ENCODE measurements around the gene SEPTIN10. TPM values are rescaled to one million over a fixed set of nuclear protein-coding genes. Genes with fewer than 3 reads are reported as not detected.
"Not testable (repeated sequence)": the region's sequence is repeated elsewhere in the genome, so short reads cannot be mapped to it uniquely, and the experiment has no call there.

SEPTIN10 gene
- polyA plus RNA-seq, 3 donors = 97.8 to 108 (median 103) TPM

DNA sequence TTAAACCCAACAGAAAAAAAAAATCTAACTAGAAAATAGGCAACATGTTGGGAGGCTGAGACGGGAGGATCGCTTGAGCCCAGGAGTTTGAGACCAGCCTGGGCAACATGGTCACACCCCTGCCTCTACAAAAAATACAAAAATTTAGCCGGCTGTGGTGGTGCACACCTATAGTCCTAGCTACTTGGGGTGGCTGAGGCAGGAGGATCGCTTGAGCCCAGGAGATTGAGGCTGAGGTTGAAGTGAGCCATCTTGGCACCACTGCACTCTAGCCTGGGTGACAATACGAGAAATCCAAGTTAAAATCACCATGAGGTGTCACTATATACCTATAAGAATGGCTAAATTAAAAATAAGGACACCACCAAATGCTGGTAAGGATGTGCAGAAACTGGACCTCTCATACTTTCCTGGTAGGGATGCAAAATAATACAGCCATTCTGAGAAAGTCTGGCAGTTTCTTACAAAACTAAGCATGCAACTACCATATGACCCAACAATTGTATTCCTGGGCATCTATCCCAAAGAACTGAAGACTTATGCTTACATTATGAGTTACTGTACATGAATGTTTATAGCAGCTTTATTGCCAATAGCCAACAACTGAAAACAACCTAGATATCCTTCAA, 2.2 kb downstream of the SEPTIN10 start:
- no peak for DNase-seq

DNA sequence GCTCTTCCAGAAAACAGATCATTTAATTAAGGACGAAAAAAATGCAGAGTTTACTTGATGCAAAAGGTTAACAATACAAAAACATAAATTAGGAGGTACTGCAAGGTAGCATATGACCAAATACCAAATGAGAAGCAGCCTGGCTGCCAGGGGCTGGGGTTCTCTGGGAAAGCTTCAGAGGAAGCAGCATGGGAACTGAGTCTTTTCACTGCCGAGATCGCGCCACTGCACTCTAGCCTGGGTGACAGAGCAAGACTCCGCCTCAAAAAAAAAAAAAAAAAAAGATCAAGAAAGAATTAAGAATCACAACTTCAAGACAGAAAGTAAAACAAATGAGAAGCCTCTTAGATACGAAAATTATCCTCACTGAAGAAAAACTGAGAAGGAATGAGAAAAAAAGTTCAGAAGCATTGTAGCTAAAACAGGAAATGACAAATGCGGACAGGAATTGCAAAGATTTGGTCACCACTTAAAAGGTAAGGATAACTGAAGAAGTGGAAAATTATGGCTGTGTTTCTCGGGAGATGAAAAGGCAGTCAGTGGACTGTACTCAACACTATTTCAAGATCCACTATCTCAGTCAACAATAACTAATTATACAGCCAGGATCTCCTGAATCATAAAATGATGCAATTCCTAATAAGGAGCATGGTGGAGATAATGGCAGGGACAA, 4.3 kb downstream of the SEPTIN10 start:
- no peak for DNase-seq

DNA sequence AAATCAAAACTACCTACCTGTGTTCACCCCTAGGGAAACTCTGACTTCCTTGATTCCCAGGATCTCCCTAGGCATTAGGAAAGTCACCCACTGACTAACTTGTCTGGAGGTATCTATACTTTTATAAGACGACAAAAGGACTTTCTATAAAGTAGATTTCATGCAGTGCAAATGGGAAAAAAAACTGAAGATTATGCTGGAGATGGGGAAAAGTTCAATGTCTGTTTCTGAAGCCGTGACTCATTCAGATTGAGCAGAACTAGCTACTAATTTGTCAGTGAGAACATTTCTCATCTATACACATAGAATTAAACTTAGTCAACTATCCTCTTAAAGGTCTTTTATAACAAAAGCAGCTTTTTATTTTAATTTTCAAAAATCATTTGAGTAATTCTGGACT, 6.0 kb downstream of the SEPTIN10 start:
- no peak for DNase-seq

DNA sequence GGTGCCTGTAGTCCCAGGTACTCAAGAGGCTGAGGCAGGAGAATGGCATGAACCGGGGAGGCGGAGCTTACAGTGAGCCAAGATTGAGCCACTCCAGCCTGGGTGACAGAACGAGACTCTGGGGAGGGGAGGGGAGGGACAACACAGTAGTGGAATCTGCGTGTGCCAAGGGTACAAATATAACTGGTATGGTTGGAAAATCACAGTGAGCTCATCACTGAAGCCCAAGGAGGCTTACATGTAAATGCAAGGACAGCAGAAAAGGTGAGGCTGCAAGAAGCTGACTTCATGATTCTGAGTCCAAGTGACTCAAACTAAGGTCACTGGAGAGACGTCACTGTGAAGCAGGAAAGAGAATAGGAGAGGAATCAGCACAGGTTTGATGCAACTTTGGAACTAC, 9.2 kb downstream of the SEPTIN10 start:
- DNase-seq = no peak

DNA sequence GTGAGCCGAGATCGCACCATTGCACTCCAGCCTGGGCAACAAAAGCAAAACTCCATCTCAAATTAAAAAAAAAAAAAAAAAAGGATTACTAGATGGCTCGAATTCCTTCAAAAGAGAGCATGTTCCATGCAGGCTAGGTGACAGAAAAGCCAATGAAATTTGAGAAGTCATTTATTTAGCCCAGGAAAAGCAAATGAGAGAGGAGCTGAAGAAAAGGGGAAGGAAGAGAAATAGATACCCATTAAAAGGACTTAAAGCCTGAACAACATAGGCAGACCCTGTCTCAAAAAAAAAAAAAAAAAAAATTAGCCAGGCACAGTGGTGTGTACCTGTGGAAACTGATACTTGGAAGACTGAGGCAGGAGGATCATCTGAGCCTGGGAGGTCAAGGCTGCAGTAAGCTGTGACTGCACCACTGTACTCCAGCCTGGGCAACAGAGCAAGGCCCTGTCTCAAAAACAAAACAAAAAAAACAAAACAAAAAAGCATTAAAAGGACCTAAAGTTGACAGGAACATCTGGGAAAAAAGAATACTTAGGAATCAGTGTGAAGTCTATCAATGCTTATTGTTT, 11.1 kb downstream of the SEPTIN10 start:
- DNase-seq = no peak

DNA sequence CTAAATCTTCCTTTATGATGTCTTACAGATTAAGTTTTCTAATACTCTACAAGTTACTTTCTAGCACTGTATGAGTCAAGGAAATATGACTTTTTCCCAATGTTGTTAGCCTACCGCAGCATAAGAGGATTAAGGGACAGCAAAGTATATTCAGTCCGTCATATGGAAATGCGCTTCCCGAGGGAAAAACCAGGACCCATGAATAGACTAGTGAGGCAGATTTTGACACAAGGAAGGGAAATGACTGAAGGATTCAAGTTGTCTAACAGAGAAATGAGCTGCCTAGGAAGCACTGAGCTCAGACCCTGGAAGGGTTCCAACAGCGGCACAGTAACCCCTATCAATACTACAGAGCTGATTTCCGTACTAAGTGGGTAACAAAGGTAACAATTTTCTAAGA, 12.0 kb downstream of the SEPTIN10 start:
- no peak for DNase-seq

DNA sequence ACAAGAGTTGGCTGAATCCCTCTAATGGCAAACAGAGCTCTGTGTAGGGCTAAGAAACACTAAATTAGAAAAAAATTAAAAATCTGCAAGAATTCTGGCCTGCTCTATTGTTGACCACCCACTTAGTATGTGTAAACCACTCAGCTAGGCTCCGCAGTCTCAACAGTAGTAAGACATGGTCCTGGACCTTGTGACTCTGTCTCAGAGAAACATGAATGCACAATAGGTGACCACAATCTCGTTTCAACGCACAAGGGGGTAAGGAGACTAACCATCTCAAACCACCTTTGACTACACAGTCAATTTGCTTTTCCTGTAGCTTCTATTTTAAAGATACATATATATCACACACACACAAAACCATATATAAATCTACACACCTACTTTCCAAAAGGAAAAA, 16.5 kb downstream of the SEPTIN10 start:
- DNase-seq = no peak

DNA sequence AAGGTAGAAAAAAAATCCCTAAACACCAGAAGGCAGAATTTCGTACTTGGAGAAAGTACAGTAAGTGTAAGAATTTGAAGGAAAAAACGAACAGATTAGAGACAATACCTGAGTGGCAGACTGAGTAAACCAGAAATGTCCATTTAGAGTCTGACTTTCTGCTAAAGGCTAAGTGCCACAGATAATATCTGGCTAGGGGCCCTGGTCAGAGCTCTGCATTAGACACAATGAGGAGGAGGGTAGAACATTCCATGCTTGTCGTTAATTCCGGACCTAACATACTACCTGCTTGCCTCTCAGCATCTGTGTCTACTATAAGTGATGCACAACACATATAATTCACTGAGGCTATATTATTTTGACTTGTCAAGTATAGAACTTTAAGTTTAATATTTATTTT, 18.1 kb downstream of the SEPTIN10 start:
- DNase-seq = no peak

DNA sequence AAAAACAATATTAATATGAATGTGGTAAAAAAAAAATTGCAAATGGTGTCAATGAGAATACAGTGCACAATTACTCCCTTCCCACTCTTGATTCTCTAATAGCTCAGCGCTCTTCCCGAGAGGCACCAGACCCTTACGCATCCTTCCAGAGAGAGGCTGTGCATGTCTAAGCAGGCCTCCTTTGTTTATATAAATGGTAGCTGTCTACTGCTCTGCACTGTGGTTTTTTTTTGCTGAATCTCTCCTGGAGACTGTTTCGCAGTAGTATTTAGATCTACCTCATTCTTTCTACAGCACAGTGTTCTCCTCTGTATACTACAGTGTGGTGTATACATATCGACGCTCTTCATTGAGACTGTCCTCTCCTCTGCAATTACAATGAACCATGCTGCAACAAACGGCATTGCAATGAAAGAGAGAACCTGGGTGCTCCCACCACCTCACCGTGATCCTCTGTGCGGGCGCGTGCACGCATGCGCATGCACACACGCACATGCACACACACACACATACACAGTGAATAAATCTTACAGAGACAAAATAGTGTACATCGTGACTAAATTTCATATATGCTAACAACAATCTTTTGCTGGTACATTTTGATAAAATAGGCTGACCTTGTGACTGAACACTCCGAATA, 19.4 kb downstream of the SEPTIN10 start:
- DNase-seq = no peak

DNA sequence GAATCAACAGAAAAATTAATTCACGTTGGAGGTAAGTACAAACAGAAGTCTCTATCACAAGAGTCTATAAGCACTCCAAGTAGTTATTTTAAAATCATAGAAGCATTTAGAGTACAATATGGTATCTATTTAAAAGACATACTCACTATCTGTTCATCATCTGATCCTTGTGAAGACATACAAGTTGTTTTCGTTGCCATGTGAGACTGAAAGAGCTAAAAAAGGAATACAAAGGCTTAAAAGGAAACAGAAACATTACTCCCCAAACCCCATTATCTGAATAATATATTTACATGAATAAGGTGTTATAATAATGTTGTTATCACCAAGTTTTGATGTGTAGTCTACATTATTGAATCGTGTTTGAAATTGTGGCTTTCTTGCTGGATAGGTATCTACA, 20.9 kb downstream of the SEPTIN10 start:
- DNase-seq = no peak

DNA sequence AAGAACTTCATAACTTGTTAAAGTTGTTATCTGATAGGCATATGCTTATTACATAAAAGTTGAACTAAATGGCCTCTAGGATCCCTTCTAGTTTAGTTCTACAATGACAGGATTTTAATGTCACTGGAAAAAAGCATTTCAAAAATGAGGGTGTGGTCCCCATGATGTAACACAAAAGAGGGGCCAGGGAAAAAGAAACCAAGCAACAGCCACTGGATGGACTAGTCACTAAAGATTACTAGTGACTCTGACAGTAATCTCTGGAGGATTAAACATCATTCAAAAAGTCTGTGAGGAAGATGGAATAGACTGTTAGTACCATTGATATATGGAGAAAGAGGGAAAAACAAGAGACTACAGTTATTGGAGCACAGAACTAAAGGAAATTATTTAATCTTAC, 22.6 kb downstream of the SEPTIN10 start:
- no peak for DNase-seq

DNA sequence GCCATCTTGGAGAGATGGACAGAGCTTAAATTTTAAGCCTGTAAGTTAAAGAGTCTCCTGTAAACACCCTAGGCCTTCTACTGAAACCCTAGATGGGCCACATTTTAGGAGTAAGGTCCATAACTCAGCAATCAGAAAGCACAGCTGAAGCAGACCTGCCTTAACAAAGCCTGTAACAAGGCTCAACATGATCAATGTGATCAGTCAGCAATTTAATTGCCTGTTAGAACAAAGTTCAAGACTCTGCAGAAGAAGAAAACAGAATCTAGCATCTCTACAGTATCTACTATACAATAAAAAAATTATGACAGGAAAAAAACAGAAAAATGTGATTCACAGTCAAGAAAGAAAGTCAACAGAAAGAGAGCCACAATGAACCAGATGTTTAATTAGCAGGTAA, 27.1 kb downstream of the SEPTIN10 start:
- no peak for DNase-seq

DNA sequence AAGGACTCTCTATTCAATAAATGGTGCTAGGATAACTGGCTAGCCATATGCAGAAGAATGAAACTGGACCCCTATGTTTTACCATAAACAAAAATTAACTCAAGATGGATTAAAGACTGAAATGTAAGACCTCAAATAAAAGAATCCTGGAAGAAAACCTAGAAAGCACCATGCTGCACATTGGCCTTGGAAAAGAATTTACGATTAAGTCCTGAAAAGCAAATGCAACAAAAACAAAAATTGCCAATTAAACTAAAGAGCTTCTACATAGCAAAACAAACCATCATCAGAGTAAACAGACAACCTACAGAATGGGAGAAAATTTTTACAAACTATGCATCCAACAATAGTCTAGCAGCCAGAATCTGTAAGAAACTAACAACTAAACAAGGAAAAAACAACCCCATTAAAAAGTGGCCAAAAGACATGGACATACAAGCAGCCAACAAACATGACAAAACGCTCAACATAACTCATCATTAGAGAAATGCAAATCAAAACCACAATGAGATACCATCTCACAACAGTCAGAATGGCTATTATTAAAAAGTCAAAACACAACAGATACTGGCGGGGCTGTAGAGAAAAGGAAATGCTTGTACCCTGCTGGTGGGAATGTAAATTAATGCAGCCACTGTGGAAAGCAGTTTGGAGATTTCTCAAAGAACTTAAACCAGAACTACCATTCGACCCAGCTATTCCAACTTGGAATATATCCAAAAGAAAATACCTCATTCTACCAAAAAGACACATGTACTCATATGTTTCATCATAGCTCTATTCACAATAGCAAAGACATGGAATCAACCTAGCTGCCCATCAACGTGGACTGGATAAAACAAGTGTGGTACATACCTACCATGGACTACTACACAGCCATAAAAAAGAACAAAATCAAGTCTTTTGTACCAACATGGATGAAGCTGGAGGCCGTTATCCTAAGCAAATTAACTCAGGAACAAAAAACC, 30.6 kb downstream of the SEPTIN10 start:
- no peak for DNase-seq

DNA sequence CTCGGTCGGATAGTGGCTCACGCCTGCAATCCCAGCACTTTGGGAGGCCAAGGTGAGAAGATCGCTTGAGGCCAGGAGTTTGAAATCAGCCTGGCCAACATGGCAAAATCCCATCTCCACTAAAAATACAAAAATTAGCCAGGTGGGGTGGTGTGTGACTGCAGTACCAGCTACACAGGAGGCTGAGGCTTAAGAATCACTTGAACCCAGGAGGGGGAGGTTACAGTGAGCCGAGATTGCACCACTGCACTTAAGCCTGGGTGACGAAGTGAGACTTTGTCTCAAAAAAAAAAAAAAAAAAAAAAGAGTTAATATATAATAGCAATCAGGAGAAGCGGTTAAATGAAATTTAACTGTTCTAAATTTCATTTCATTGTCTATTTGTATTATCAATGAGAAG, 36.1 kb downstream of the SEPTIN10 start:
- not testable (repeated sequence) for DNase-seq

DNA sequence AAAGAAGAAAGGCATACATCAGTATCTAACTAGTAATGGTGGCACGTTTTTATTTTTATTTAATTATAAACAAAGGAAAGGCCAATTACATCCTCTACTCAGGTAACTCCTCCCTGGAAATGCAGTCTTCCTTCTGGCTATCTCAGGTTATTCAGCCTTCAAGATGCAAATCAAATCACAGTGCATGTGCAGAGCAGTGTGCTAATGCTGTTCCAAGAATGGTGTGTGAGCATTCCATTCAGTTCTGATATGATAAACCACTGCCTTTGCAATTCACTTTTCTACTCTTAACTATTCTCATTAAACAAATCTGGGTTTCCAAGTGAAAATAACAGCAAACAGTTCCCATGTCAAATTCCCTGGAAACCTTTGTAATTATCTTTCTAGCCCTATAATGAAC, 38.4 kb downstream of the SEPTIN10 start:
- no peak for DNase-seq

DNA sequence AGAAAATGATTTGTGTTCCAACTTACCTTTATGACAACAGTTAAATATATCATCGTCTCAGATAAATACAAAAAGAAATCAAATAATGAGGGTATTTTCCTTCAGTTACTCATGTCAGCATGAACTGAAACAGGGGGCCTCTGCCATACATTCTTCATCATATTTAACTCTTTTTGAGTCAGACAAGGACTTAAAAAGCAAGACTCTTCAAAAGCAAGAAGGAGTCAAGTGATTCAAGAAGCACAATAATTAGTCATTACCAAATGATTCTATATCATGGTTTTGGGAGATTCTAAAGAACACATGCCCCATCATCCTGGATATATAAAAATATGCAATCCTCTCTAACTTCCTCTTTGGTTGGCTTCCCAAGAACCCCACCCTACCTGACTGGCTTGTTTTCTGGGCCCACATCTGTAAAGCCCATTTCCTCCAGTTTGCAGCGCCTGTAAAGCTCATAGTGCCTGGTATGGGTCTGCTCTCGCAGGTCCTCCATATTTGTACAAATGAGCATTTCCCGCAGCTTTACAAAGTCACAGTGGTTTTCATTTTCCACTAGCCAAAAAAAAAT, 49.7 kb downstream of the SEPTIN10 start:
- DNase-seq = no peak

DNA sequence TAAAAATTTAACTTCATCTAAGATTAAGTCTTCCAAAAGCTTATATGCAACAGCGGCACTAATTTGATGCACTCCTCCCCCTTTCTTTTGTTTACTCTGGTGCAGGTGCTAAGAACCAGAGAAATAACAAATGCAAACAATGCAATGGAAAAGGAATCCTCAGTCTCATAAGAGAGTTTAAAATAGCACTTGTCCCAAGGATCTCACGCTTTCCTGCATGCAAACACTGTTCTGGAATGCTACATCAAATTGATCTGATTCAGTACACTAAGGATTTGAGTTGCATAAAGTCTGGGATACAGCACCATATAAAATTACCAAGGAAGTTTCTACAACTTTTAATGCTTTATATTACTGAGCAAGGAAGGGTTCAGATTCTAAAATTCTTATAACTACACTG, 50.5 kb downstream of the SEPTIN10 start:
- no peak for DNase-seq

DNA sequence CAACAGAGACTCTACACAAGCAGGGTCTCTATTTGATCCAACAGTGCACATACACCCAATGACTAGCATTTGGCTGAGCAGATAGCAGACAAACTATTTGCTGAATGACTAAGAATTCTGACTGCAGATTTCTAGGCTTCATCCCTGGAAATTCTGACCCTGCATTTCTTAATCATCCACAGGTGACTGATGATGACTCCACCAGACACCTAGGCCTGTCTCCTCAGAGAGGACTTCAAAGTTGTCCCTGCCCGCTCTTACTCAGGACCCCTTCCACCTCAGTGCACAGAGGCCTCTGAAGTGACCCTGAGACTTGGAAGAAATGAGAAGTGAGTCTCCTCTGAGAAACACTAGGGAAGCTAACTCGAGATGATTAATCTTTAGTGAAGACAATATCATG, 51.3 kb downstream of the SEPTIN10 start:
- no peak for DNase-seq

DNA sequence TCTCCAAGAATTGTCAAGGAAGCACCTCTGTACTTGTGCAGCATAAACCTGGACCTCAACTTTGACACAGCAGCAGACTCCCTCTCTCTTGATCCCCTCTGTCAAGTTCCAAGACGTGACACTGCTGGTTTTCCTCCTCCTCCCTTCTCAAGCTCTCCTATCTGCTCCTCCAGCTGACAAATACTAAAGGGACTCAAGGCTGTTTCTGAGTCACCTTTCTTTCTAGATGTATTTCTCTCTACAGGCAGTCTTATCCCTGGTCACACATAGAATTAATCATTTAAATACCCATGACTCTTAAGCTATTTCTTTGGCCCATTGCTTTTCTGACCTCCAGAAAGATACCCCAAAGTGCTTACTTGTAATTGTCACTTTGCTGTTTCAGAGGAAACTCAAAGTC, 53.5 kb downstream of the SEPTIN10 start:
- DNase-seq = no peak

DNA sequence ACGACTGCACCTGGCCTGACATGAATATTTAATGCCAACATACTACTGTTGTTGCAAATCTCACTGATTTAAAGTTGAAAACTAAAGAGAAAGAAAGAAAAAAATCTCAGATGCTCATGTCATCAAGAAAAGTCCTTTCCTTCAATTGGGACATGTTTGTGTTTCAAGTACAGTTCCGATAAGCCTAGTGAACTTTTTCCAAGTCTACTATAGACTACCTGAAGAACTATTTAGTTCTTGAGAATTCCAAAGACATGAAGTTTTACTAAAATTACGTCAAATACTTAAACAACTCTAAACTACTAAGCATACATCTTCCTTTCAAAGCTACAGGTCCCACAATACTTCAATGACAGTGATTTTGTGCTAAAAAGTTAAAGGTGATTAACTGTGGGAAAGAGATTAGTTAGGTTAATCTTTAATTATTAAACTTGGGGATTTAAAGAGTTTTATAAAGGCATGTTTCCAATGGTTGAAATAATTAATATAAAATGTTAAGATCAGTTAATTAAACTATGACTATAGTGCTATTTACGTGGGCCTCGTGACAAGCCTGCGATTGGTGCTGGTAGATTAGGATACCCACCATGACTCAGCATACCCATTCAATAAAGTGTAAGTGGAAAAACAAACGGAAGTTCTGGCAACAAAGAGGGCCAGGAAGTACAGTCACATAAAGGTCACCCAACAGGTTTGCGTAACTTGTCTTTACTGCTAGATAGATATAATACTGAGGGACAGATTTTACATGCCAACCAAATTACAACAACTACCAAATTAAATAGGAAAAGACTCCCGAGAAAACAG, 55.5 kb downstream of the SEPTIN10 start:
- no peak for DNase-seq

DNA sequence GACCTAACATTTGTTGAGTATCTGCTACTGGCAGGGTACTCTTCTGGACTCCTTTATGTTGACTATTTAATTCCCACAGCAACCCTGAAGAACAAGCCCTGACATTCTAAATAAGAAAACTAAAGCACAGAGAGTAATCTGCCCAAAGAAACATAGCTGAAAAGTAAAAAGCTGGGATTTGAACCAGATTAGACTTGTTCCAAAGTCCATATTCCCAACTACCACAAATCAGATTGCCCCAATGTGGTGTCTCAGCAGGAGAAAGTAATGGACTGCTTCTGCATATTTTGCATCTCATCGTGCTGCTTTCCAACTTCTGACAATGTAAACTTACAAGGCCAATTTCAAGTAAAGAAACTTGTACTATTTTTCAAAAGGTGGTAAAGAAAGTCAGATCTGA, 56.5 kb downstream of the SEPTIN10 start:
- no peak for DNase-seq
